Measurements from ENCODE around the gene FZD1.

Gene FZD1

DNA sequence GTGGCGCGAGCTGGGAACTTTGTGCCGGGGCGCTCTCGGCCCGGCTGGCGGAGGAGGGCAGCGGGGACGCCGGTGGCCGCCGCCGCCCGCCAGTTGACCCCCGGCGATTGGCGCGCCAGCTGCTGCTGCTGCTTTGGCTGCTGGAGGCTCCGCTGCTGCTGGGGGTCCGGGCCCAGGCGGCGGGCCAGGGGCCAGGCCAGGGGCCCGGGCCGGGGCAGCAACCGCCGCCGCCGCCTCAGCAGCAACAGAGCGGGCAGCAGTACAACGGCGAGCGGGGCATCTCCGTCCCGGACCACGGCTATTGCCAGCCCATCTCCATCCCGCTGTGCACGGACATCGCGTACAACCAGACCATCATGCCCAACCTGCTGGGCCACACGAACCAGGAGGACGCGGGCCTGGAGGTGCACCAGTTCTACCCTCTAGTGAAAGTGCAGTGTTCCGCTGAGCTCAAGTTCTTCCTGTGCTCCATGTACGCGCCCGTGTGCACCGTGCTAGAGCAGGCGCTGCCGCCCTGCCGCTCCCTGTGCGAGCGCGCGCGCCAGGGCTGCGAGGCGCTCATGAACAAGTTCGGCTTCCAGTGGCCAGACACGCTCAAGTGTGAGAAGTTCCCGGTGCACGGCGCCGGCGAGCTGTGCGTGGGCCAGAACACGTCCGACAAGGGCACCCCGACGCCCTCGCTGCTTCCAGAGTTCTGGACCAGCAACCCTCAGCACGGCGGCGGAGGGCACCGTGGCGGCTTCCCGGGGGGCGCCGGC is 870 bp downstream of the FZD1 start:
- DNase-seq (ENCODE audit: low spot score) = peak; percentile 54

DNA sequence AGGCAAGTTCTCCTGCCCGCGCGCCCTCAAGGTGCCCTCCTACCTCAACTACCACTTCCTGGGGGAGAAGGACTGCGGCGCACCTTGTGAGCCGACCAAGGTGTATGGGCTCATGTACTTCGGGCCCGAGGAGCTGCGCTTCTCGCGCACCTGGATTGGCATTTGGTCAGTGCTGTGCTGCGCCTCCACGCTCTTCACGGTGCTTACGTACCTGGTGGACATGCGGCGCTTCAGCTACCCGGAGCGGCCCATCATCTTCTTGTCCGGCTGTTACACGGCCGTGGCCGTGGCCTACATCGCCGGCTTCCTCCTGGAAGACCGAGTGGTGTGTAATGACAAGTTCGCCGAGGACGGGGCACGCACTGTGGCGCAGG is 1.4 kb downstream of the FZD1 start:
- no peak for DNase-seq (ENCODE audit: low spot score)

- no peak for DNase-seq (ENCODE audit: low spot score)
These were observed 1.9 kb downstream of the FZD1 start for GRCh38 chr7:91266067-91266688.

DNA sequence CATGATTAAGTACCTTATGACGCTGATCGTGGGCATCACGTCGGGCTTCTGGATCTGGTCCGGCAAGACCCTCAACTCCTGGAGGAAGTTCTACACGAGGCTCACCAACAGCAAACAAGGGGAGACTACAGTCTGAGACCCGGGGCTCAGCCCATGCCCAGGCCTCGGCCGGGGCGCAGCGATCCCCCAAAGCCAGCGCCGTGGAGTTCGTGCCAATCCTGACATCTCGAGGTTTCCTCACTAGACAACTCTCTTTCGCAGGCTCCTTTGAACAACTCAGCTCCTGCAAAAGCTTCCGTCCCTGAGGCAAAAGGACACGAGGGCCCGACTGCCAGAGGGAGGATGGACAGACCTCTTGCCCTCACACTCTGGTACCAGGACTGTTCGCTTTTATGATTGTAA is 2.5 kb downstream of the FZD1 start:
- no peak for DNase-seq (ENCODE audit: low spot score)

DNA sequence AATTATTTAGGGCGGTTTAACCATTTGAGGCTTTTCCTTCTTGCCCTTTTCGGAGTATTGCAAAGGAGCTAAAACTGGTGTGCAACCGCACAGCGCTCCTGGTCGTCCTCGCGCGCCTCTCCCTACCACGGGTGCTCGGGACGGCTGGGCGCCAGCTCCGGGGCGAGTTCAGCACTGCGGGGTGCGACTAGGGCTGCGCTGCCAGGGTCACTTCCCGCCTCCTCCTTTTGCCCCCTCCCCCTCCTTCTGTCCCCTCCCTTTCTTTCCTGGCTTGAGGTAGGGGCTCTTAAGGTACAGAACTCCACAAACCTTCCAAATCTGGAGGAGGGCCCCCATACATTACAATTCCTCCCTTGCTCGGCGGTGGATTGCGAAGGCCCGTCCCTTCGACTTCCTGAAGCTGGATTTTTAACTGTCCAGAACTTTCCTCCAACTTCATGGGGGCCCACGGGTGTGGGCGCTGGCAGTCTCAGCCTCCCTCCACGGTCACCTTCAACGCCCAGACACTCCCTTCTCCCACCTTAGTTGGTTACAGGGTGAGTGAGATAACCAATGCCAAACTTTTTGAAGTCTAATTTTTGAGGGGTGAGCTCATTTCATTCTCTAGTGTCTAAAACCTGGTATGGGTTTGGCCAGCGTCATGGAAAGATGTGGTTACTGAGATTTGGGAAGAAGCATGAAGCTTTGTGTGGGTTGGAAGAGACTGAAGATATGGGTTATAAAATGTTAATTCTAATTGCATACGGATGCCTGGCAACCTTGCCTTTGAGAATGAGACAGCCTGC is 3.1 kb downstream of the FZD1 start:
- no peak for DNase-seq (ENCODE audit: low spot score)

- DNase-seq (ENCODE audit: low spot score) = no peak
These were observed 6.1 kb downstream of the FZD1 start for GRCh38 chr7:91270372-91270771.

DNA sequence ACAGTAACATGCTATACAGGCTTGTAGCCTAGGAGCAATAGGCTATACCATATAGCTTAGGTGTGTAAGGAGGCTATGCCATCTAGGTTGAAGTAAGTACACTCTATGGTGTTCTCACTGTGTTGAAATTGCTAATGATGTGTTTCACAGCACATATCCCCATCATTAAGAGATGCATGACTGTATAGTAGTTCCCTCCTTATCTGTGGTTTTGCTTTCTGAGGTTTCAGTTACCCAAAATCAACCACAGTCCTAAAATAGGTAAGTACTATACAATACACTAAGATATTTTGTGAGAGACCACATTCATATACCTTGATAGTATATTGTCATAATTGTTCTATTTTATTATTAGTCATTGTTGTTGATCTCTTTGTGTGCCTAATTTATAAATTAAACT is 12.7 kb downstream of the FZD1 start:
- no peak for DNase-seq (ENCODE audit: low spot score)

DNA sequence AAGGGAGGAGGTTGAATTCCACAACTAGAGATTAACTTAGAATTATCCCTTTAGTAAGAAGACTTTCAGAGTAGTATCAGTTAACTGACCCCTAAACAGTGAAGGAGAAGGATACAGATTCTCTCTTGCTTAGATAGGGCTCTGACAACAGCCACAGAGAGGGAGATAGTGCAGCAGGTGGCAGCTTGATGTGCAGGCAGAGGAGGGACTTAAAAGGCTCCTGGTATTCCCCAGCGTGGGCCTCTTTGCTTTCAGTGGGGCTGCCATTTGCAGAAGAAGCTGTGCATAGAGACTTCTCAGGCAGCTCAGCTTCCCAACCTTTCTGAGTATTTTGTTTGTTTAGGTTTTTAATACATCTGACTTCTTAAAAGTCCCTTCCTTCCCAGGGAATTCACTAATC is 16.0 kb downstream of the FZD1 start:
- no peak for DNase-seq (ENCODE audit: low spot score)

DNA sequence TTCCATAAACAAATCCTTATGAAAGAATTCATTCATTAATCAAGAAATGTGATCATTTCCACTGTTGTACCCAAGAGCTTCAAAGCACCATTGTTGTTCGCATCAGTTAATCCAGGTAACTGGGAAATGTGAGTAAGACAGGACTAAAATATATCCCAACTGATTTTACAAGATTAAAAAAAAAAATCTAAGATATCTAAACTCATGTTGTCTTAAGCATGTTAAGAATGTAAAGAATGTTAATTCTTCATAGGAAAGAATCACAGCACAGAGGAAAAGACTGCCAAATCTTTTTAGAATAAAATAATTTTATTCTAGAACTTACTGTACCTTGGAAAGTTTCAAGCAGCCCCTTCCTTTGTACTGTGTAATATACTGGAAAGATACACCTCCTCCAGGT is 16.4 kb downstream of the FZD1 start:
- no peak for DNase-seq (ENCODE audit: low spot score)

DNA sequence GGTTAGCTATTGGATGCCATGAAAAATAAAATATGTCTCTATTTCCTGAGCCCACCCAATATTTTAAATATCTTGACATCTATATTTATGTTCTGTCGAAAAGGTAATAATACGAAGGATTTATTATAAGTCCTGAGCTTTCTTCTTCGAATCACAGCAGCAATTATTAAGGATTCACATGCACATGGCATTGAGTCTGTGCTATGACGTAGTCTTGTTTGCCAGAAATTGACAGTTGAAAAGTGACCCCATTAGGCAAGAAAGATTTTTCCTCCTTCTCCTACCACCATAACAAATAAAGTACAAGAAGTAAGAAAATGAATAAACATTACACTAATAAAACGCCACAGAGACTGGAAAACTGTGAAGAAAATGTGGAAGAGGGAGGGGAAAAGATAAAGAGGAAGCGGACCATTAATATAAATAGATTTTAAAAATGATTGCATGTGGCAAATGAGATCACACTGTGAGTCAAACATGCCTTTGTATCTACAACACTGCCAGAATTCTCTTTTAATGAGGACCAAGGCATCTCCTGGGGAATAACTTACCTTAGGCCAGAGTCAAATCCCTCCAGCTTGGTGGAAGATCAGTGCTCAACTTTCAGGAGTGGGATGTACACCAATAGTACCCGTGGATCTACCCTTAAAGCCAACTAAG is 21.6 kb downstream of the FZD1 start:
- no peak for DNase-seq (ENCODE audit: low spot score)

DNA sequence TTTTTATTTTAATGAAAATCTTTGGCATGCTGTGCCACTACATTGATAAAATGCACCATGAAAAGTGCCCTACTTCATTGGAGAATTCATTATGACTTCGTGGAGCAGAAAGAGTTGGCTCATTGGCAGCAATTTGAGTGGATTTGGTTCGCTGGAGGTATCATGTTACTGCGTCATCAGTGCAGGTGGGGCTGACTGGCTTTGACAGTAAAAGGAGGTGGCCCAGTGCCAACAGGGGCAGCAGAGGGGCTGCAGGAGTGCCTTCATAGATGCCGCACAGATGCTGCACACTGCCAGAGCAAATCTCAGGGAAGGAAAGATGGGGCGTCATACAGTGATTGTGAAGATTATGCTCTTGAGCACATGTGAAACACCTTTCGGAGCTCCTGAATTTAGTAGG is 22.2 kb downstream of the FZD1 start:
- DNase-seq (ENCODE audit: low spot score) = no peak

DNA sequence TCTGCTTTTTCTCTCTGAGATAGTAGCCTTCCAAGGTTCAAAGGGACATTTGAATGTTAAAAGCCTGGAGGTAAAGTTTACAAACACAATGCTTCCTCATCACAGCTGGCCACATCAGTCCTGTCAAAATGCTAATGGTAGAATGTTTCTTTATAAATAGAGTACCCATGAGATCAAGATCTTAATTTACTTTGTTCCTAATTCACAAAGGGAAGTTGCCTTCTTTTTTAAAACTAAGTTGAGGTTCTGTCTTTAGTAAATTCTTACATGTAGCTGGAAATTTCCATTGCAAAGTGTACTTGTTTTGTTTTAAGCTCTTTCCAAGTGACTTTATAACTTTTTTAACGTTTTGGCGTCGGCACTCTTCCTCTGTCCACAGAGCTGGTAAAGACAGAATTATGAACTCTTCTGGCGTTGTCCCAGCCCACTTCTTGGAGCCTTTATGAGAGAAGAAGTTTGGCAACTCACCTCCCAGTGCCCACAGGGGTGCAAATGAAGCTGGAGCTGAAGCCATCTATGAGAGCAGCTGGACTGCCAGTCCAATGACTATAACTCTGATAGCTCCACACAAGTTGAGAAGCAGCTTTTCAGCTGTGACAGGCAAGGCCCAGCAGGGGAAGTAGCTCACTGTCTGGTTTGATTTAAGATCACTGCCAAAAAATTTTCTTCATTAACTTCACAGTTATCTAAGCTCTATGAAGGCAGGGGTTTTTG is 23.3 kb downstream of the FZD1 start:
- DNase-seq (ENCODE audit: low spot score) = no peak

- peak; percentile 17 for DNase-seq (ENCODE audit: low spot score)
These were observed 24.1 kb downstream of the FZD1 start for GRCh38 chr7:91288208-91288824.

- no peak for DNase-seq (ENCODE audit: low spot score)
These were observed 25.5 kb downstream of the FZD1 start for GRCh38 chr7:91289633-91290254.

GRCh38 chr7:91291302-91291701 is 27.1 kb downstream of the FZD1 start:
- DNase-seq (ENCODE audit: low spot score) = no peak

DNA sequence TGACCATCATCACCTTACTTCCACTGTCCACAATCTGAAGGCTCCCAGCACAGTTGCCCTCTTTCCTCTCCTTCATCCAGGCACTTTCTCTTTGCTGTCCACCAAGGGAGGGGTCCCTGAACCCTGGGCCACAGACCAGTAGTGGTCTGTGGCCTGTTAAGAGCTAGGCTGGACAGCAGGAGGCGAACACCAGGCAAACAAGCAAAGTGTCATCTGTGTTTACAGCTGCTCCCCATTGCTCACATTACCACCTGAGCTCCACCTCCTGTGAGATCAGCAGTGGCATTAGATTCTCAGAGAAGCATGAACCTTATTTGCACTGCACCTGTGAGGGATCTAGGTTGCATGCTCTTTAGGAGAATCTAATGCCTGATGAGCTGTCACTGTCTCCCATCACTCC is 27.7 kb downstream of the FZD1 start:
- DNase-seq (ENCODE audit: low spot score) = no peak

GRCh38 chr7:91292506-91292905 is 28.3 kb downstream of the FZD1 start:
- no peak for DNase-seq (ENCODE audit: low spot score)

DNA sequence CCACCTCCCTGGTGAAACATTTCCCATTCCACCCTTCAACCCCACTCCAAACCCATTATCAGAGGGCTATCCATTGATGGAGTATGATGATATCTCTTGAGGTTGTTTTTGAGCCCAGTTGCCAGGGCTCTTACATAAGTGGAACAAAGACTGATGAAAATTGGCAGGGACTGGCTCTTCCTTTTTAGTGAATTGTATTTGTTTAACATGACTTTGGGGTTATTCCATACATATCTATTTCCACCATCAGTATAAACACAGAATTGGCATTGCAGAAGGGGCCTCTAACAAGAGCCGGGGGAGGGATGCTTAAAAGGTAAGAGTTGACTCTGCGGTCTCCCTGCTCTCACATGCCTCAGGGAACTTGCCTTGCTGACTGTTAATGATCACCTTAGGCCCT is 28.9 kb downstream of the FZD1 start:
- no peak for DNase-seq (ENCODE audit: low spot score)

DNA sequence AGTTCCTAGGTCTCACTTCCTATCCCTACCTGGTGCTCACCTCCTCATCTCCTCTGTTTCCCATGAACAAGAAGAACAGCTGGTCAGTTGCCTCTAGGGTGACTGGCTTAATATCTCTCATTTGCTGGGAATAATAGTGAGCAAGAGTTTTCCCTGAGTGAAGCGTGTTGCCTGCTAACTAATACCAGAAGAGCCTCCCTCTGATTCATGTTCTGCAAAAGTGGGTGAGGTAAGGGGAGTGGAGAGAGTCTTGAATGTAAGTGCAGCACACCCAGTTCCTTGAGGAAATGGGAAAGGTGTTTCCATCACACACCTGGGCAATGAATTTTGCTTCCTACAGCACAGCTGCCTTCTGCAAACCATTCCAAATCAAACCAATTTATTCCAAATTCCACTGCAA is 29.6 kb downstream of the FZD1 start:
- DNase-seq (ENCODE audit: low spot score) = no peak

- DNase-seq (ENCODE audit: low spot score) = no peak
These were observed 30.5 kb downstream of the FZD1 start for GRCh38 chr7:91294639-91295220.

- DNase-seq (ENCODE audit: low spot score) = no peak
These were observed 31.3 kb downstream of the FZD1 start for GRCh38 chr7:91295576-91295975.

Data from LoVo (cell line).